ENCODE data around the gene CARS1. TPM values are rescaled to one million over a fixed set of nuclear protein-coding genes. Genes with fewer than 3 reads are reported as not detected.

CARS1 gene
- total and polyA plus RNA-seq, 2 experiments from 2014 or later = 72.9 to 95.9 TPM

- Histone ChIP-seq H3K4me1 (ENCODE audit: insufficient read depth) (no peaks in the 10 kb centered on the region), H3K27me3 (ENCODE audit: insufficient read depth) (no peaks in the 10 kb centered on the region), H4K20me1 (replicated peaks; ENCODE audit: insufficient read depth) (no peaks in the 10 kb centered on the region), H3K79me2 (replicated peaks; ENCODE audit: insufficient read depth) (no peaks in the 10 kb centered on the region), H3F3A (replicated peaks; ENCODE audit: low read depth) (no peaks in the 10 kb centered on the region), H3K36me3 (ENCODE audit: insufficient read depth) (no peaks in the 10 kb centered on the region), H3K4me2 (no peak overlapping the region), H3K9me2 (ENCODE audit: insufficient read depth) (no peaks in the 10 kb centered on the region), H3K27ac (ENCODE audit: low read depth) (no peak overlapping the region), H3K4me3 (no peak overlapping the region), H2AFZ (no peak overlapping the region)
- ATAC-seq = no peak
- TF ChIP-seq NANOG (IDR thresholded peaks at IDR 0.05; ENCODE audit: borderline replicate concordance) (no peak), ZNF462 (CRISPR knock-in tag; IDR thresholded peaks at IDR 0.05) (no peak), JUNB (IDR thresholded peaks at IDR 0.05; ENCODE audit: unreplicated experiment) (no peak), POLR2AphosphoS5 (IDR thresholded peaks at IDR 0.05; ENCODE audit: low read depth) (no peak), EZH2phosphoT487 (IDR thresholded peaks at IDR 0.05; ENCODE audit: unreplicated experiment) (no peak), ETS1 (IDR thresholded peaks at IDR 0.05) (no peak), EZH2 (IDR thresholded peaks at IDR 0.05; ENCODE audit: low read depth, unreplicated experiment) (no peak), CREB1 (CRISPR knock-in tag; IDR thresholded peaks at IDR 0.05; ENCODE audit: low read depth) (no peak), ZNF331 (CRISPR knock-in tag; IDR thresholded peaks at IDR 0.05; ENCODE audit: low read depth) (no peak), ZNF114 (CRISPR knock-in tag; IDR thresholded peaks at IDR 0.05) (no peak)
- TF ChIP-seq, protein P1, sequence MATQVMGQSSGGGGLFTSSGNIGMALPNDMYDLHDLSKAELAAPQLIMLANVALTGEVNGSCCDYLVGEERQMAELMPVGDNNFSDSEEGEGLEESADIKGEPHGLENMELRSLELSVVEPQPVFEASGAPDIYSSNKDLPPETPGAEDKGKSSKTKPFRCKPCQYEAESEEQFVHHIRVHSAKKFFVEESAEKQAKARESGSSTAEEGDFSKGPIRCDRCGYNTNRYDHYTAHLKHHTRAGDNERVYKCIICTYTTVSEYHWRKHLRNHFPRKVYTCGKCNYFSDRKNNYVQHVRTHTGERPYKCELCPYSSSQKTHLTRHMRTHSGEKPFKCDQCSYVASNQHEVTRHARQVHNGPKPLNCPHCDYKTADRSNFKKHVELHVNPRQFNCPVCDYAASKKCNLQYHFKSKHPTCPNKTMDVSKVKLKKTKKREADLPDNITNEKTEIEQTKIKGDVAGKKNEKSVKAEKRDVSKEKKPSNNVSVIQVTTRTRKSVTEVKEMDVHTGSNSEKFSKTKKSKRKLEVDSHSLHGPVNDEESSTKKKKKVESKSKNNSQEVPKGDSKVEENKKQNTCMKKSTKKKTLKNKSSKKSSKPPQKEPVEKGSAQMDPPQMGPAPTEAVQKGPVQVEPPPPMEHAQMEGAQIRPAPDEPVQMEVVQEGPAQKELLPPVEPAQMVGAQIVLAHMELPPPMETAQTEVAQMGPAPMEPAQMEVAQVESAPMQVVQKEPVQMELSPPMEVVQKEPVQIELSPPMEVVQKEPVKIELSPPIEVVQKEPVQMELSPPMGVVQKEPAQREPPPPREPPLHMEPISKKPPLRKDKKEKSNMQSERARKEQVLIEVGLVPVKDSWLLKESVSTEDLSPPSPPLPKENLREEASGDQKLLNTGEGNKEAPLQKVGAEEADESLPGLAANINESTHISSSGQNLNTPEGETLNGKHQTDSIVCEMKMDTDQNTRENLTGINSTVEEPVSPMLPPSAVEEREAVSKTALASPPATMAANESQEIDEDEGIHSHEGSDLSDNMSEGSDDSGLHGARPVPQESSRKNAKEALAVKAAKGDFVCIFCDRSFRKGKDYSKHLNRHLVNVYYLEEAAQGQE (IDR thresholded peaks at IDR 0.05; ENCODE audit: unreplicated experiment) = no peak
- TF ChIP-seq, protein P2, sequence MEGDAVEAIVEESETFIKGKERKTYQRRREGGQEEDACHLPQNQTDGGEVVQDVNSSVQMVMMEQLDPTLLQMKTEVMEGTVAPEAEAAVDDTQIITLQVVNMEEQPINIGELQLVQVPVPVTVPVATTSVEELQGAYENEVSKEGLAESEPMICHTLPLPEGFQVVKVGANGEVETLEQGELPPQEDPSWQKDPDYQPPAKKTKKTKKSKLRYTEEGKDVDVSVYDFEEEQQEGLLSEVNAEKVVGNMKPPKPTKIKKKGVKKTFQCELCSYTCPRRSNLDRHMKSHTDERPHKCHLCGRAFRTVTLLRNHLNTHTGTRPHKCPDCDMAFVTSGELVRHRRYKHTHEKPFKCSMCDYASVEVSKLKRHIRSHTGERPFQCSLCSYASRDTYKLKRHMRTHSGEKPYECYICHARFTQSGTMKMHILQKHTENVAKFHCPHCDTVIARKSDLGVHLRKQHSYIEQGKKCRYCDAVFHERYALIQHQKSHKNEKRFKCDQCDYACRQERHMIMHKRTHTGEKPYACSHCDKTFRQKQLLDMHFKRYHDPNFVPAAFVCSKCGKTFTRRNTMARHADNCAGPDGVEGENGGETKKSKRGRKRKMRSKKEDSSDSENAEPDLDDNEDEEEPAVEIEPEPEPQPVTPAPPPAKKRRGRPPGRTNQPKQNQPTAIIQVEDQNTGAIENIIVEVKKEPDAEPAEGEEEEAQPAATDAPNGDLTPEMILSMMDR (conservative IDR thresholded peaks at IDR 0.05; ENCODE audit: low read depth in 2 of 2) = no peak
- Mint-ChIP-seq H3K27me3 (ENCODE audit: insufficient read depth, low read depth, poor library complexity) (peaks cover 7% of the 10 kb centered on the region), H3K27ac (no peak overlapping the region), H3K4me1 (no peaks in the 10 kb centered on the region), H3K9me3 (no peaks in the 10 kb centered on the region), H3K4me3 (no peak overlapping the region), H3K36me3 (ENCODE audit: low read depth) (no peaks in the 10 kb centered on the region)
- no peak for DNase-seq (ENCODE audit: low spot score)
These were observed 23.6 kb upstream of the CARS1 start for GRCh38 chr11:3080733-3081385.

Data from GM23338 (cell line).